ENCODE measurements around the gene DOCK10. TPM values are rescaled to one million over a fixed set of nuclear protein-coding genes. Genes with fewer than 3 reads are reported as not detected.

Gene DOCK10
- total RNA-seq, 1 experiment from 2014 or later: 0.96 TPM

GRCh38 chr2:224958873-224959272, 83.4 kb downstream of the DOCK10 start:
- no peak for DNase-seq (ENCODE audit: unreplicated experiment)
- H3K36me3 Mint-ChIP-seq (ENCODE audit: insufficient read depth, unreplicated experiment): no peaks in the 10 kb centered on the region
- ChIA-PET POLR2A (no interaction called here), CTCF (no interaction called here)
- H3K27ac Mint-ChIP-seq (ENCODE audit: low read depth, unreplicated experiment): no peak overlapping the region
- no peaks in the 10 kb centered on the region for H3K27me3 Mint-ChIP-seq (ENCODE audit: insufficient read depth, unreplicated experiment)
- no peaks in the 10 kb centered on the region for H3K9me3 Mint-ChIP-seq (ENCODE audit: unreplicated experiment)
- no peak overlapping the region for H3K4me3 Mint-ChIP-seq (ENCODE audit: unreplicated experiment)
- intact Hi-C loops (cut with micrococcal nuclease): no loop called here
- no peak for TF ChIP-seq CTCF (IDR thresholded peaks at IDR 0.05; ENCODE audit: unreplicated experiment)
- no peaks in the 10 kb centered on the region for H3K4me1 Mint-ChIP-seq (ENCODE audit: insufficient read depth, unreplicated experiment)
- BruUV-seq (replicated peaks): no TSS peak

GRCh38 chr2:224958462-224958857, 83.8 kb downstream of the DOCK10 start:
- Mint-ChIP-seq H3K36me3 (ENCODE audit: insufficient read depth, unreplicated experiment) (no peaks in the 10 kb centered on the region), H3K4me1 (ENCODE audit: insufficient read depth, unreplicated experiment) (no peaks in the 10 kb centered on the region), H3K4me3 (ENCODE audit: unreplicated experiment) (no peak overlapping the region), H3K9me3 (ENCODE audit: unreplicated experiment) (no peaks in the 10 kb centered on the region), H3K27ac (ENCODE audit: low read depth, unreplicated experiment) (no peak overlapping the region), H3K27me3 (ENCODE audit: insufficient read depth, unreplicated experiment) (no peaks in the 10 kb centered on the region)
- no peak for DNase-seq (ENCODE audit: unreplicated experiment)
- intact Hi-C loops (cut with micrococcal nuclease): no loop called here
- POLR2A ChIA-PET: no interaction called here
- no peak for TF ChIP-seq CTCF (IDR thresholded peaks at IDR 0.05; ENCODE audit: unreplicated experiment)
- BruUV-seq (replicated peaks): no TSS peak
- CTCF ChIA-PET: interaction anchor here (1.8 kb wide), 1 partner anchor 15 kb away, joined by 7 read pairs; no protein-coding TSS in a partner anchor

GRCh38 chr2:224957540-224958461, 84.5 kb downstream of the DOCK10 start:
- POLR2A ChIA-PET: interaction anchor here (0.7 kb wide), 1 partner anchor 24 kb away, joined by 3 read pairs; no protein-coding TSS in a partner anchor
- H3K27me3 Mint-ChIP-seq (ENCODE audit: insufficient read depth, unreplicated experiment): no peaks in the 10 kb centered on the region
- H3K4me1 Mint-ChIP-seq (ENCODE audit: insufficient read depth, unreplicated experiment): no peaks in the 10 kb centered on the region
- H3K36me3 Mint-ChIP-seq (ENCODE audit: insufficient read depth, unreplicated experiment): no peaks in the 10 kb centered on the region
- no peak overlapping the region for H3K4me3 Mint-ChIP-seq (ENCODE audit: unreplicated experiment)
- DNase-seq (ENCODE audit: unreplicated experiment): no peak
- no peak for TF ChIP-seq CTCF (IDR thresholded peaks at IDR 0.05; ENCODE audit: unreplicated experiment)
- CTCF ChIA-PET: interaction anchor here (0.6 to 1.8 kb wide), 2 partner anchors 16 to 179 kb away, joined by 6 to 7 read pairs; no protein-coding TSS in a partner anchor
- no peak overlapping the region for H3K27ac Mint-ChIP-seq (ENCODE audit: low read depth, unreplicated experiment)
- no peaks in the 10 kb centered on the region for H3K9me3 Mint-ChIP-seq (ENCODE audit: unreplicated experiment)
- no TSS peak for BruUV-seq (replicated peaks)
- intact Hi-C loops (cut with micrococcal nuclease): no loop called here

- no peaks in the 10 kb centered on the region for H3K27me3 Mint-ChIP-seq (ENCODE audit: insufficient read depth, unreplicated experiment)
- CTCF ChIA-PET: interaction anchor here (1.8 kb wide), 1 partner anchor 17 kb away, joined by 7 read pairs; no protein-coding TSS in a partner anchor
- no peaks in the 10 kb centered on the region for H3K4me1 Mint-ChIP-seq (ENCODE audit: insufficient read depth, unreplicated experiment)
- H3K4me3 Mint-ChIP-seq (ENCODE audit: unreplicated experiment): no peak overlapping the region
- intact Hi-C loops (cut with micrococcal nuclease): no loop called here
- H3K27ac Mint-ChIP-seq (ENCODE audit: low read depth, unreplicated experiment): no peak overlapping the region
- POLR2A ChIA-PET: no interaction called here
- TF ChIP-seq CTCF (IDR thresholded peaks at IDR 0.05; ENCODE audit: unreplicated experiment): no peak
- no peaks in the 10 kb centered on the region for H3K36me3 Mint-ChIP-seq (ENCODE audit: insufficient read depth, unreplicated experiment)
- no TSS peak for BruUV-seq (replicated peaks)
- DNase-seq (ENCODE audit: unreplicated experiment): no peak
- no peaks in the 10 kb centered on the region for H3K9me3 Mint-ChIP-seq (ENCODE audit: unreplicated experiment)
Observed at GRCh38 chr2:224956706-224957105, 85.6 kb downstream of the DOCK10 start.

Measured in MCF 10A (cell line).